ENCODE results near the gene IQCE. TPM values are rescaled to one million over a fixed set of nuclear protein-coding genes. Genes with fewer than 3 reads are reported as not detected.

Gene IQCE
- polyA plus RNA-seq, 1 donor from 2014 or later = 21.2 TPM

GRCh38 chr7:2604608-2605174, 45.9 kb downstream of the IQCE start:
- TF ChIP-seq SMC3 (conservative IDR thresholded peaks at IDR 0.05; ENCODE audit: poor library complexity) (no peak), CTCF (IDR thresholded peaks at IDR 0.05; ENCODE audit: poor library complexity, severe bottlenecking) (no peak), EZH2 (IDR thresholded peaks at IDR 0.05; ENCODE audit: borderline replicate concordance, insufficient read depth, low read length, poor library complexity, severe bottlenecking) (no peak), MXI1 (conservative IDR thresholded peaks at IDR 0.05; ENCODE audit: poor library complexity, severe bottlenecking) (no peak), POLR2AphosphoS5 (IDR thresholded peaks at IDR 0.05) (no peak), EP300 (conservative IDR thresholded peaks at IDR 0.05; ENCODE audit: poor library complexity, severe bottlenecking) (no peak), RAD21 (conservative IDR thresholded peaks at IDR 0.05) (no peak), TAF1 (IDR thresholded peaks at IDR 0.05; ENCODE audit: low read depth) (no peak), REST (IDR thresholded peaks at IDR 0.05; ENCODE audit: borderline replicate concordance) (no peak)
- H3K4me3 ChIP-seq (ENCODE audit: low read length) = no peak overlapping the region
- no peak overlapping the region for H3K9ac ChIP-seq (ENCODE audit: low read length)
- no peak overlapping the region for H3K27ac ChIP-seq (ENCODE audit: low read length)
- no peak overlapping the region for H2AFZ ChIP-seq (ENCODE audit: low read depth, low read length)
- no peaks in the 10 kb centered on the region for H3K79me2 ChIP-seq (replicated peaks; ENCODE audit: insufficient read depth, low read length)
- H3K9me2 ChIP-seq (ENCODE audit: insufficient read depth, low read length) = no peaks in the 10 kb centered on the region
- H3K9me3 ChIP-seq (ENCODE audit: low read length) = no peaks in the 10 kb centered on the region
- no peaks in the 10 kb centered on the region for H3F3A ChIP-seq (ENCODE audit: insufficient read depth, low read length, poor library complexity, severe bottlenecking)
- H3K36me3 ChIP-seq (ENCODE audit: insufficient read depth, low read length) = no peaks in the 10 kb centered on the region
- no peaks in the 10 kb centered on the region for H3K27me3 ChIP-seq (ENCODE audit: insufficient read depth, low read depth, low read length)
- H4K20me1 ChIP-seq (ENCODE audit: insufficient read depth) = no peaks in the 10 kb centered on the region
- H3K4me2 ChIP-seq (ENCODE audit: low read length) = no peak overlapping the region

- Histone ChIP-seq H4K20me1 (ENCODE audit: insufficient read depth) (no peaks in the 10 kb centered on the region), H3K4me2 (ENCODE audit: low read length) (no peak overlapping the region), H3K27ac (ENCODE audit: low read length) (no peak overlapping the region), H3F3A (ENCODE audit: insufficient read depth, low read length, poor library complexity, severe bottlenecking) (no peaks in the 10 kb centered on the region), H3K27me3 (ENCODE audit: insufficient read depth, low read depth, low read length) (no peaks in the 10 kb centered on the region), H3K9me3 (ENCODE audit: low read length) (no peaks in the 10 kb centered on the region), H2AFZ (ENCODE audit: low read depth, low read length) (no peak overlapping the region), H3K4me3 (ENCODE audit: low read length) (no peak overlapping the region), H3K79me2 (replicated peaks; ENCODE audit: insufficient read depth, low read length) (no peaks in the 10 kb centered on the region), H3K36me3 (ENCODE audit: insufficient read depth, low read length) (no peaks in the 10 kb centered on the region), H3K9ac (ENCODE audit: low read length) (no peak overlapping the region), H3K9me2 (ENCODE audit: insufficient read depth, low read length) (no peaks in the 10 kb centered on the region)
- no peak for TF ChIP-seq CTCF (IDR thresholded peaks at IDR 0.05; ENCODE audit: poor library complexity, severe bottlenecking)
- TF ChIP-seq MXI1 (conservative IDR thresholded peaks at IDR 0.05; ENCODE audit: poor library complexity, severe bottlenecking) = no peak
- no peak for TF ChIP-seq TAF1 (IDR thresholded peaks at IDR 0.05; ENCODE audit: low read depth)
- TF ChIP-seq SMC3 (conservative IDR thresholded peaks at IDR 0.05; ENCODE audit: poor library complexity) = no peak
- TF ChIP-seq EZH2 (IDR thresholded peaks at IDR 0.05; ENCODE audit: borderline replicate concordance, insufficient read depth, low read length, poor library complexity, severe bottlenecking) = no peak
- TF ChIP-seq POLR2AphosphoS5 (IDR thresholded peaks at IDR 0.05) = no peak
- no peak for TF ChIP-seq REST (IDR thresholded peaks at IDR 0.05; ENCODE audit: borderline replicate concordance)
These were observed 47.1 kb downstream of the IQCE start for GRCh38 chr7:2605608-2606538.

Measured in neural cell (in vitro differentiated cells).